A549 (cell line): ENCODE measurements around the gene SFXN1. TPM values are rescaled to one million over a fixed set of nuclear protein-coding genes. Genes with fewer than 3 reads are reported as not detected.

Experiments used
- ATAC-seq, 2 experiments: fragments of 200-7000 bp in 1 of 2; fragments of >200 bp in 1 of 2; cut with Nextera tagmentation in 1 of 2; cut with Tn5 transposase in 1 of 2; 3 replicates each; pipeline versions ENCODE4 v1.8.0 to v1.9.1; 2018 to 2020; ENCODE audit warnings: mild to moderate bottlenecking in 1 of 2, moderate library complexity in 1 of 2
- CTCF ChIA-PET: fragments of 300-600 bp; sonication (Branson Sonifier 250); formaldehyde crosslinking; extraction: SDS; loops from one replicate; lab custom pipeline; 2021; ENCODE audit warnings: antibody characterized with exemption, inconsistent platforms; lab: Yijun Ruan, JAX
- POLR2A ChIA-PET: fragments of 350-600 bp; formaldehyde crosslinking; extraction: SDS; loops from one replicate; lab custom pipeline; 2021; ENCODE audit warnings: antibody characterized with exemption, inconsistent platforms; lab: Yijun Ruan, JAX
- DNase-seq, 2 experiments: peaks; one replicate each; pipeline versions ENCODE4 v3.0.0 to v3.0.0-alpha.2; 2011 to 2016; ENCODE audit warnings: low read depth in 1 of 2, low spot score in 1 of 2
- FAIRE-seq: peaks from 2 replicates; lab custom pipeline; 2011; peaks lifted over from hg19 to GRCh38; lab: Jason Lieb, UNC
- H3K27ac ChIP-seq, 2 experiments: fragments of >200 bp; sonication (Bioruptor Twin); formaldehyde crosslinking; 3 replicates each; pipeline ENCODE4 v1.5.1; 2016 to 2017
- H3K4me1 ChIP-seq: fragments of >200 bp; sonication (Bioruptor Twin); formaldehyde crosslinking; 3 replicates; pipeline ENCODE4 v1.6.1; 2016
- H3K4me2 ChIP-seq: fragments of >200 bp; sonication (Bioruptor Twin); formaldehyde crosslinking; 3 replicates; pipeline ENCODE4 v1.6.1; 2016
- H3K4me3 ChIP-seq: fragments of >200 bp; sonication (Bioruptor Twin); formaldehyde crosslinking; 3 replicates; pipeline ENCODE4 v1.5.1; 2016
- H3K9me3 ChIP-seq: fragments of >200 bp; sonication (Bioruptor Twin); formaldehyde crosslinking; 3 replicates; pipeline ENCODE4 v1.6.1; 2016
- ATOH8 ChIP-seq: fragments of 250-450 bp; sonication (Bioruptor Pico); IDR thresholded peaks from 2 replicates; pipeline ENCODE4 v1.5.0; 2020; ENCODE audit warnings: low read depth, mild to moderate bottlenecking, moderate library complexity
- CBX2 ChIP-seq: fragments of 200-600 bp; sonication (generic); IDR thresholded peaks from 2 replicates; pipeline ENCODE4 v1.6.1; 2016; ENCODE audit warnings: low read depth, mild to moderate bottlenecking, borderline replicate concordance
- CHD2 ChIP-seq: fragments of 150-350 bp; IDR thresholded peaks from 2 replicates; pipeline ENCODE4 v1.6.1; 2014; ENCODE audit warnings: low read length; ENCODE audit not compliant: partially characterized antibody
- CHD4 ChIP-seq: fragments of 200-600 bp; sonication (generic); IDR thresholded peaks from 2 replicates; pipeline ENCODE4 v1.6.1; 2016; ENCODE audit warnings: antibody characterized with exemption, mild to moderate bottlenecking, borderline replicate concordance
- EHF ChIP-seq: fragments of 250-450 bp; sonication (Bioruptor Pico); IDR thresholded peaks from 2 replicates; pipeline ENCODE4 v1.5.0; 2020; ENCODE audit warnings: mild to moderate bottlenecking
- EP300 ChIP-seq, 2 experiments: fragments of >200 bp; sonication (Bioruptor Twin); formaldehyde crosslinking; IDR thresholded peaks; 2 replicates in 1 of 2; 3 replicates in 1 of 2; pipeline ENCODE4 v1.6.1; 2016 to 2017
- HOXB13 ChIP-seq: fragments of 250-450 bp; sonication (Bioruptor Pico); IDR thresholded peaks from 2 replicates; pipeline ENCODE4 v1.5.0; 2020; ENCODE audit warnings: low read depth, mild to moderate bottlenecking, moderate library complexity
- HOXB5 ChIP-seq: fragments of 250-450 bp; sonication (Bioruptor Pico); IDR thresholded peaks from 2 replicates; pipeline ENCODE4 v1.5.0; 2020; ENCODE audit warnings: mild to moderate bottlenecking, moderate library complexity
- JUN ChIP-seq, 2 experiments: fragments of >200 bp; sonication (Bioruptor Twin); formaldehyde crosslinking; IDR thresholded peaks; 2 replicates in 1 of 2; 3 replicates in 1 of 2; pipeline ENCODE4 v1.6.1; 2016 to 2017
- JUNB ChIP-seq: fragments of >200 bp; sonication (Bioruptor Twin); formaldehyde crosslinking; IDR thresholded peaks from 2 replicates; pipeline ENCODE4 v1.6.1; 2016
- MAX ChIP-seq: IDR thresholded peaks from 2 replicates; pipeline ENCODE4 v1.6.1; 2012
- MYC ChIP-seq: IDR thresholded peaks from 2 replicates; pipeline ENCODE4 v1.6.1; 2012; ENCODE audit warnings: mild to moderate bottlenecking, inconsistent platforms, low read length, improper control_type of control experiment, borderline replicate concordance
- POLR2AphosphoS2 ChIP-seq: conservative IDR thresholded peaks from 2 replicates; pipeline ENCODE4 v1.6.1; 2012; ENCODE audit warnings: low read length, improper control_type of control experiment, inconsistent platforms
- RAD21 ChIP-seq, 2 experiments: fragments of >200 bp in 1 of 2; sonication (Bioruptor Twin) in 1 of 2; formaldehyde crosslinking in 1 of 2; IDR thresholded peaks in 1 of 2; conservative IDR thresholded peaks in 1 of 2; 2 replicates in 1 of 2; 3 replicates in 1 of 2; pipeline ENCODE4 v1.6.1; 2012 to 2018; ENCODE audit warnings: inconsistent platforms in 1 of 2
- RARB ChIP-seq: fragments of 250-450 bp; sonication (Bioruptor Pico); IDR thresholded peaks from 2 replicates; pipeline ENCODE4 v1.8.0; 2021; ENCODE audit warnings: mild to moderate bottlenecking, moderate library complexity
- RCOR1 ChIP-seq: fragments of 150-350 bp; IDR thresholded peaks from 2 replicates; pipeline ENCODE4 v1.6.1; 2014; ENCODE audit warnings: antibody characterized with exemption, low read length, low read depth
- RNF2 ChIP-seq: fragments of 200-600 bp; sonication (generic); IDR thresholded peaks from 2 replicates; pipeline ENCODE4 v1.6.1; 2016; ENCODE audit warnings: low read depth, mild to moderate bottlenecking, antibody characterized with exemption, moderate library complexity, borderline replicate concordance
- TFCP2L1 ChIP-seq: fragments of 250-450 bp; sonication (Bioruptor Pico); IDR thresholded peaks from 2 replicates; pipeline ENCODE4 v1.5.0; 2021; ENCODE audit warnings: mild to moderate bottlenecking
- TP53 ChIP-seq: fragments of 250-450 bp; sonication (Bioruptor Pico); IDR thresholded peaks from 2 replicates; pipeline ENCODE4 v1.5.0; 2021; ENCODE audit warnings: mild to moderate bottlenecking, moderate library complexity
- ZFP36 ChIP-seq: fragments of 450-650 bp; IDR thresholded peaks from 2 replicates; pipeline ENCODE4 v1.6.1; 2014; ENCODE audit warnings: borderline replicate concordance; ENCODE audit not compliant: partially characterized antibody
- WGBS: methylation state at CpG from one replicate; pipeline ENCODE4 v1.1.6; 2017; ENCODE audit errors: missing lambda C conversion rate; 5-methylcytosine and 5-hydroxymethylcytosine counted together
- polyA plus RNA-seq, 4 experiments: library from polyadenylated mRNA; depleted of rRNA in 3 of 4; stranded (reverse); fragments of >200 nt; fragmentation: RNase III in 1 of 4; extraction: RNeasy Plus Mini Kit Qiagen cat#74134 plus additional on column Dnase treatment in 1 of 4; gene quantifications; 2 replicates in 3 of 4; 3 replicates in 1 of 4; pipeline ENCODE4 v1.2.3, GENCODE V29; 2011 to 2017
- TF ChIP-seq, protein P1 (sequence below): IDR thresholded peaks from 2 replicates; pipeline ENCODE4 v1.6.1; 2012; ENCODE audit warnings: low read depth, borderline replicate concordance
- TF ChIP-seq, protein P2 (sequence below): fragments of 150-350 bp; IDR thresholded peaks from 2 replicates; pipeline ENCODE4 v1.6.1; 2014; ENCODE audit warnings: low read depth, mild to moderate bottlenecking, low read length

Gene SFXN1
- polyA plus RNA-seq, 2 of the 4 experiments (the other 2 are of a cell fraction), result 79.6 to 190 TPM

- TF ChIP-seq RCOR1 (no peak), HOXB5 (CRISPR knock-in tag) (no peak), CHD4 (no peak), CBX2 (no peak)
- TF ChIP-seq, all 56 proteins: peak for 0
These were observed 42.0 kb downstream of the SFXN1 start (continued) for GRCh38 chr5:175520321-175520720.

GRCh38 chr5:175520873-175521272 is 42.5 kb downstream of the SFXN1 start:
- TF ChIP-seq JUNB, result no peak
- TF ChIP-seq TP53 (CRISPR knock-in tag), result no peak
- TF ChIP-seq CHD2, result no peak
- no peak for TF ChIP-seq ZFP36
- TF ChIP-seq EP300 (IDR thresholded peaks at IDR 0.05), result no peak
- no peak for TF ChIP-seq ATOH8 (CRISPR knock-in tag)
- TF ChIP-seq POLR2AphosphoS2, result no peak
- TF ChIP-seq JUN (IDR thresholded peaks at IDR 0.05), result no peak
- TF ChIP-seq MAX, result no peak
- no peak for TF ChIP-seq RAD21 (conservative IDR thresholded peaks at IDR 0.05 in 1 of 2, IDR thresholded peaks at IDR 0.05 in 1 of 2)
- 96% methylated on average over 2 of the region's 2 CpGs for WGBS
- Histone ChIP-seq H3K27ac (no peak overlapping the region), H3K4me2 (no peak overlapping the region), H3K4me1 (no peaks in the 10 kb centered on the region), H3K9me3 (no peaks in the 10 kb centered on the region), H3K4me3 (no peak overlapping the region)
- DNase-seq (no peak), FAIRE-seq (no peak), ATAC-seq (no peak)
- ChIA-PET CTCF (interaction anchor here (7.5 kb wide), 1 partner anchor 14 kb away, joined by 50 read pairs; no protein-coding TSS in a partner anchor), POLR2A (no interaction called here)

DNA sequence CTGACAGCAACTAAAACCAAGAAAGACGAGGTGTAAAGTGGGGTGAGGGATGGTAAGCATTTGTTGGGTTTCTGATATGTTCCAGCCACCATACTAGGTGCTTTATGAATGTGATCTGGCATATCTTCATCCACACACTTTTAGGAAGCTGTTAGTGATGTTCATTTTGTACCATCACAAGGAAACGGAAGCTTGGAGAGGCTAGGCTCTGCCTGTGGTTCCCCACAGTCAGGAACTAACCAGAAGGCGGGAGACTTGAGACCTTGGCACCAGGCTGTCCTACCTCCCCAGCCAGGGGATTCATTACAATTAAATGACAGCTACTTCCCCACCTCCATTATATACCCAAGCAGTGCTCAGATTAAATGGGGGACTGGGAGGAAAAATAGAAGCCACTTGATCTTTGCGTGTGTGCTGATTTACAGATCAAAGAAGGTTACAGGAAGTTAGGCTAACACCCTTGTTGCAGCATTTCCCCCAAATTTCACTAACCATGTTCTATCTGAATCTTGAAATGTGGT is 43.0 kb downstream of the SFXN1 start:
- ATAC-seq (no peak), DNase-seq (no peak), FAIRE-seq (no peak)
- TF ChIP-seq MYC (no peak), HOXB13 (CRISPR knock-in tag) (no peak), RNF2 (no peak)
- TF ChIP-seq, protein P1, sequence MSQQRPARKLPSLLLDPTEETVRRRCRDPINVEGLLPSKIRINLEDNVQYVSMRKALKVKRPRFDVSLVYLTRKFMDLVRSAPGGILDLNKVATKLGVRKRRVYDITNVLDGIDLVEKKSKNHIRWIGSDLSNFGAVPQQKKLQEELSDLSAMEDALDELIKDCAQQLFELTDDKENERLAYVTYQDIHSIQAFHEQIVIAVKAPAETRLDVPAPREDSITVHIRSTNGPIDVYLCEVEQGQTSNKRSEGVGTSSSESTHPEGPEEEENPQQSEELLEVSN, result no peak
- TF ChIP-seq, protein P2, sequence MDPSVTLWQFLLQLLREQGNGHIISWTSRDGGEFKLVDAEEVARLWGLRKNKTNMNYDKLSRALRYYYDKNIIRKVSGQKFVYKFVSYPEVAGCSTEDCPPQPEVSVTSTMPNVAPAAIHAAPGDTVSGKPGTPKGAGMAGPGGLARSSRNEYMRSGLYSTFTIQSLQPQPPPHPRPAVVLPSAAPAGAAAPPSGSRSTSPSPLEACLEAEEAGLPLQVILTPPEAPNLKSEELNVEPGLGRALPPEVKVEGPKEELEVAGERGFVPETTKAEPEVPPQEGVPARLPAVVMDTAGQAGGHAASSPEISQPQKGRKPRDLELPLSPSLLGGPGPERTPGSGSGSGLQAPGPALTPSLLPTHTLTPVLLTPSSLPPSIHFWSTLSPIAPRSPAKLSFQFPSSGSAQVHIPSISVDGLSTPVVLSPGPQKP, result no peak
- H3K4me1 ChIP-seq, result no peaks in the 10 kb centered on the region
- no peak overlapping the region for H3K4me2 ChIP-seq
- WGBS, result 90% methylated on average over 4 of the region's 4 CpGs
- ChIA-PET CTCF (interaction anchor here (1.7 to 7.5 kb wide), 2 partner anchors 14 to 180 kb away, joined by 4 to 50 read pairs; no protein-coding TSS in a partner anchor), POLR2A (no interaction called here)
- no peak overlapping the region for H3K4me3 ChIP-seq
- H3K27ac ChIP-seq, result no peak overlapping the region
- H3K9me3 ChIP-seq, result no peaks in the 10 kb centered on the region

DNA sequence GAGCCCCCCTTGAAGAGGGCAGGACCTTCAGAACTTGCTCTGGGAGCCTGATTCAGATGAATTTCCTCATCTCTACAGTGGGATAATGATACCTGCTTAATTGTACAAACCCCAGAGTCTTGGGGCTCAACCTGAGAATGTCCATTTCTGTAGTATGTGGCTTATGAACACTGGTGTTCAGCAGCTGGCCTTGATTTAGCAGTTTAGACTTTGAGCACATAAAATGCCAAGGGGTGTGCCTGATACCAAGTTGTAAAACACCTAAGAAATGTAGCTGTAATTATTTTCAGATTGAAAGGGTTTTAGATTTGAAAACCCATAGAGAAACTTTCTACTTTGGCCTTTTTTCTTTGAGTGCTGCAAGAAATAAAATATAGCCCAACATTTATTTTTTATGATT is 44.9 kb downstream of the SFXN1 start:
- no peak overlapping the region for H3K4me3 ChIP-seq
- no peak overlapping the region for H3K4me2 ChIP-seq
- no peaks in the 10 kb centered on the region for H3K4me1 ChIP-seq
- ChIA-PET CTCF (interaction anchor here (1.0 to 7.5 kb wide), 2 partner anchors 11 to 12 kb away, joined by 4 to 50 read pairs; no protein-coding TSS in a partner anchor), POLR2A (no interaction called here)
- DNase-seq, result no peak
- FAIRE-seq, result no peak
- ATAC-seq, result no peak
- H3K9me3 ChIP-seq, result no peaks in the 10 kb centered on the region
- no peak overlapping the region for H3K27ac ChIP-seq
- TF ChIP-seq EP300 (IDR thresholded peaks at IDR 0.05) (no peak), JUNB (no peak), EHF (CRISPR knock-in tag) (no peak), TFCP2L1 (CRISPR knock-in tag) (no peak), RARB (no peak)
- TF ChIP-seq, protein P2, result no peak
